ENCODE measurements around the gene CEP135. TPM values are rescaled to one million over a fixed set of nuclear protein-coding genes. Genes with fewer than 3 reads are reported as not detected.

CEP135 gene
- polyA plus RNA-seq, 1 donor from 2014 or later: 5.2 TPM

DNA sequence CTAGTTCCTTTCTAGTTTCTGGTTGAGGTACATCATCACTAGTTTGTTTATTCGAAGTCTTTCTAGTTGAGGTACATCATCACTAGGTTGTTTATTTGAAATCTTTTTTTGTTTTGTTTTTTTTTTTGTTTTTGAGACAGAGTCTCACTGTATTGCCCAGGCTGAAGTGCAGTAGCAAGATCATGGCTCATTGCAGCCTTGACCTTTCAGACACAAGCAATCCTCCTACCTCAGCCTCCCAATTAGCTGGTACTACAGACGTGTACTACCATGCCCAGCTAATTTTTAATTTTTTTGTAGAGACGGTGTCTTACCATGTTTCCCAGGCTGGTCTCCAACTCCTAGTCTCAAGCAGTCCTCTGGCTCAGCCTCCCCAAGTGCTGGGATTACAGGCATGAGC is 54.9 kb downstream of the CEP135 start:
- H4K20me1 ChIP-seq (ENCODE audit: insufficient read depth): no peaks in the 10 kb centered on the region
- H3F3A ChIP-seq (ENCODE audit: insufficient read depth, low read length, poor library complexity, severe bottlenecking): no peaks in the 10 kb centered on the region
- H3K4me2 ChIP-seq (ENCODE audit: low read length): no peak overlapping the region
- no peak overlapping the region for H3K27ac ChIP-seq (ENCODE audit: low read length)
- no peaks in the 10 kb centered on the region for H3K79me2 ChIP-seq (replicated peaks; ENCODE audit: insufficient read depth, low read length)
- H3K9ac ChIP-seq (ENCODE audit: low read length): no peak overlapping the region
- no peak overlapping the region for H2AFZ ChIP-seq (ENCODE audit: low read depth, low read length)
- TF ChIP-seq MXI1 (conservative IDR thresholded peaks at IDR 0.05; ENCODE audit: poor library complexity, severe bottlenecking) (no peak), EP300 (conservative IDR thresholded peaks at IDR 0.05; ENCODE audit: poor library complexity, severe bottlenecking) (no peak), POLR2AphosphoS5 (IDR thresholded peaks at IDR 0.05) (no peak), EZH2 (IDR thresholded peaks at IDR 0.05; ENCODE audit: borderline replicate concordance, insufficient read depth, low read length, poor library complexity, severe bottlenecking) (no peak), SMC3 (conservative IDR thresholded peaks at IDR 0.05; ENCODE audit: poor library complexity) (no peak), RAD21 (conservative IDR thresholded peaks at IDR 0.05) (no peak), TAF1 (IDR thresholded peaks at IDR 0.05; ENCODE audit: low read depth) (no peak)
- TF ChIP-seq, protein P1, sequence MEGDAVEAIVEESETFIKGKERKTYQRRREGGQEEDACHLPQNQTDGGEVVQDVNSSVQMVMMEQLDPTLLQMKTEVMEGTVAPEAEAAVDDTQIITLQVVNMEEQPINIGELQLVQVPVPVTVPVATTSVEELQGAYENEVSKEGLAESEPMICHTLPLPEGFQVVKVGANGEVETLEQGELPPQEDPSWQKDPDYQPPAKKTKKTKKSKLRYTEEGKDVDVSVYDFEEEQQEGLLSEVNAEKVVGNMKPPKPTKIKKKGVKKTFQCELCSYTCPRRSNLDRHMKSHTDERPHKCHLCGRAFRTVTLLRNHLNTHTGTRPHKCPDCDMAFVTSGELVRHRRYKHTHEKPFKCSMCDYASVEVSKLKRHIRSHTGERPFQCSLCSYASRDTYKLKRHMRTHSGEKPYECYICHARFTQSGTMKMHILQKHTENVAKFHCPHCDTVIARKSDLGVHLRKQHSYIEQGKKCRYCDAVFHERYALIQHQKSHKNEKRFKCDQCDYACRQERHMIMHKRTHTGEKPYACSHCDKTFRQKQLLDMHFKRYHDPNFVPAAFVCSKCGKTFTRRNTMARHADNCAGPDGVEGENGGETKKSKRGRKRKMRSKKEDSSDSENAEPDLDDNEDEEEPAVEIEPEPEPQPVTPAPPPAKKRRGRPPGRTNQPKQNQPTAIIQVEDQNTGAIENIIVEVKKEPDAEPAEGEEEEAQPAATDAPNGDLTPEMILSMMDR (IDR thresholded peaks at IDR 0.05; ENCODE audit: poor library complexity, severe bottlenecking): no peak
- TF ChIP-seq, protein P2, sequence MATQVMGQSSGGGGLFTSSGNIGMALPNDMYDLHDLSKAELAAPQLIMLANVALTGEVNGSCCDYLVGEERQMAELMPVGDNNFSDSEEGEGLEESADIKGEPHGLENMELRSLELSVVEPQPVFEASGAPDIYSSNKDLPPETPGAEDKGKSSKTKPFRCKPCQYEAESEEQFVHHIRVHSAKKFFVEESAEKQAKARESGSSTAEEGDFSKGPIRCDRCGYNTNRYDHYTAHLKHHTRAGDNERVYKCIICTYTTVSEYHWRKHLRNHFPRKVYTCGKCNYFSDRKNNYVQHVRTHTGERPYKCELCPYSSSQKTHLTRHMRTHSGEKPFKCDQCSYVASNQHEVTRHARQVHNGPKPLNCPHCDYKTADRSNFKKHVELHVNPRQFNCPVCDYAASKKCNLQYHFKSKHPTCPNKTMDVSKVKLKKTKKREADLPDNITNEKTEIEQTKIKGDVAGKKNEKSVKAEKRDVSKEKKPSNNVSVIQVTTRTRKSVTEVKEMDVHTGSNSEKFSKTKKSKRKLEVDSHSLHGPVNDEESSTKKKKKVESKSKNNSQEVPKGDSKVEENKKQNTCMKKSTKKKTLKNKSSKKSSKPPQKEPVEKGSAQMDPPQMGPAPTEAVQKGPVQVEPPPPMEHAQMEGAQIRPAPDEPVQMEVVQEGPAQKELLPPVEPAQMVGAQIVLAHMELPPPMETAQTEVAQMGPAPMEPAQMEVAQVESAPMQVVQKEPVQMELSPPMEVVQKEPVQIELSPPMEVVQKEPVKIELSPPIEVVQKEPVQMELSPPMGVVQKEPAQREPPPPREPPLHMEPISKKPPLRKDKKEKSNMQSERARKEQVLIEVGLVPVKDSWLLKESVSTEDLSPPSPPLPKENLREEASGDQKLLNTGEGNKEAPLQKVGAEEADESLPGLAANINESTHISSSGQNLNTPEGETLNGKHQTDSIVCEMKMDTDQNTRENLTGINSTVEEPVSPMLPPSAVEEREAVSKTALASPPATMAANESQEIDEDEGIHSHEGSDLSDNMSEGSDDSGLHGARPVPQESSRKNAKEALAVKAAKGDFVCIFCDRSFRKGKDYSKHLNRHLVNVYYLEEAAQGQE (IDR thresholded peaks at IDR 0.05; ENCODE audit: borderline replicate concordance): no peak
- no peak overlapping the region for H3K4me3 ChIP-seq (ENCODE audit: low read length)
- H3K27me3 ChIP-seq (ENCODE audit: insufficient read depth, low read depth, low read length): no peaks in the 10 kb centered on the region
- no peaks in the 10 kb centered on the region for H3K9me3 ChIP-seq (ENCODE audit: low read length)
- H3K9me2 ChIP-seq (ENCODE audit: insufficient read depth, low read length): no peaks in the 10 kb centered on the region
- H3K36me3 ChIP-seq (ENCODE audit: insufficient read depth, low read length): no peaks in the 10 kb centered on the region

DNA sequence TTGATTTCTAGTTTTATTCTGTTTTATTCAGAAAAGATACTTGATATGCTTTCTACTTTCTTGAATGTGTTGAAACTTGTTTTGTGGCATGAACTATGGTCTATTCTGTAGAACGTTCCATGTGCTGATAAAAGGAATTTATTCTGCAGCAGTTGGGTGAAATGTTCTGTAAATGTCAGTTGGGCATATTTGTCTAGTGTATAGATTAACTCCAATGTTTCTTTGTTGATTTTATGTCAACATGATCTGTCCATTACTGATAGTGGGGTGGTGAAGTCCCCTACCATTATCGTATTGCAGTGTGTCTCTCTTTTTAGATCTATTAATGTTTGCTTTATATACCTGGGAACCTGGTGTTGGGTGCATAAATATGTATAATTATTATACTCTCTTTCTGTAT is 55.5 kb downstream of the CEP135 start:
- TF ChIP-seq, protein P2 (IDR thresholded peaks at IDR 0.05; ENCODE audit: borderline replicate concordance): no peak
- TF ChIP-seq MXI1 (conservative IDR thresholded peaks at IDR 0.05; ENCODE audit: poor library complexity, severe bottlenecking) (no peak), TAF1 (IDR thresholded peaks at IDR 0.05; ENCODE audit: low read depth) (no peak), EP300 (conservative IDR thresholded peaks at IDR 0.05; ENCODE audit: poor library complexity, severe bottlenecking) (no peak), POLR2AphosphoS5 (IDR thresholded peaks at IDR 0.05) (no peak), RAD21 (conservative IDR thresholded peaks at IDR 0.05) (no peak), SMC3 (conservative IDR thresholded peaks at IDR 0.05; ENCODE audit: poor library complexity) (no peak), EZH2 (IDR thresholded peaks at IDR 0.05; ENCODE audit: borderline replicate concordance, insufficient read depth, low read length, poor library complexity, severe bottlenecking) (no peak)
- TF ChIP-seq, protein P1 (IDR thresholded peaks at IDR 0.05; ENCODE audit: poor library complexity, severe bottlenecking): no peak
- Histone ChIP-seq H3K4me3 (ENCODE audit: low read length) (no peak overlapping the region), H4K20me1 (ENCODE audit: insufficient read depth) (no peaks in the 10 kb centered on the region), H3K27me3 (ENCODE audit: insufficient read depth, low read depth, low read length) (no peaks in the 10 kb centered on the region), H3K9ac (ENCODE audit: low read length) (no peak overlapping the region), H3K79me2 (replicated peaks; ENCODE audit: insufficient read depth, low read length) (no peaks in the 10 kb centered on the region), H3K9me3 (ENCODE audit: low read length) (no peaks in the 10 kb centered on the region), H3F3A (ENCODE audit: insufficient read depth, low read length, poor library complexity, severe bottlenecking) (no peaks in the 10 kb centered on the region), H3K36me3 (ENCODE audit: insufficient read depth, low read length) (no peaks in the 10 kb centered on the region), H3K9me2 (ENCODE audit: insufficient read depth, low read length) (no peaks in the 10 kb centered on the region), H3K4me2 (ENCODE audit: low read length) (no peak overlapping the region), H3K27ac (ENCODE audit: low read length) (no peak overlapping the region), H2AFZ (ENCODE audit: low read depth, low read length) (no peak overlapping the region)
